GM18502 (cell line): ENCODE measurements around the gene OR2B2.
"Not testable (repeated sequence)": the region's sequence is repeated elsewhere in the genome, so short reads cannot be mapped to it uniquely, and the experiment has no call there.

Experiments used
- ATAC-seq: cut with Tn5 transposase; IDR thresholded peaks from one replicate; pipeline ENCODE4 v1.9.1; 2021; ENCODE audit warnings: mild to moderate bottlenecking; ENCODE audit not compliant: unreplicated experiment, poor library complexity

OR2B2 gene

GRCh38 chr6:27911956-27912446 lies at the start of gene OR2B2:
TSS of gene OR2B2 (minus strand) at chr6:27912396. CDS start at chr6:27912319, 77 bp downstream.
- ATAC-seq = no peak

- no peak for ATAC-seq
Observed at GRCh38 chr6:27957516-27957915, 45.3 kb upstream of the OR2B2 start.

GRCh38 chr6:27956941-27957340 lies 44.7 kb upstream of the OR2B2 start, which contains the start of gene OR2B6:
TSS of gene OR2B6 (plus strand) at chr6:27957241. CDS start at chr6:27957241, 0 bp downstream.
- no peak for ATAC-seq

- ATAC-seq = no peak
Observed at GRCh38 chr6:27951040-27951439, 38.8 kb upstream of the OR2B2 start.

GRCh38 chr6:27948237-27948636 lies 36.0 kb upstream of the OR2B2 start:
- no peak for ATAC-seq

- ATAC-seq = not testable (repeated sequence)
Observed at GRCh38 chr6:27943072-27943471, 30.9 kb upstream of the OR2B2 start.

- no peak for ATAC-seq
Observed at GRCh38 chr6:27940766-27941165, 28.6 kb upstream of the OR2B2 start.

- no peak for ATAC-seq
Observed at GRCh38 chr6:27931209-27931608, 19.0 kb upstream of the OR2B2 start.

- ATAC-seq = not testable (repeated sequence)
Observed at GRCh38 chr6:27929930-27930329, 17.7 kb upstream of the OR2B2 start.

- not testable (repeated sequence) for ATAC-seq
Observed at GRCh38 chr6:27928041-27928440, 15.8 kb upstream of the OR2B2 start.

- no peak for ATAC-seq
Observed at GRCh38 chr6:27924179-27924578, 12.0 kb upstream of the OR2B2 start.

- no peak for ATAC-seq
Observed at GRCh38 chr6:27922949-27923348, 10.8 kb upstream of the OR2B2 start.

GRCh38 chr6:27908017-27908416 lies 4.2 kb downstream of the OR2B2 start:
- no peak for ATAC-seq

- peak; percentile 76 for ATAC-seq
Observed at GRCh38 chr6:27902335-27903314, 9.6 kb downstream of the OR2B2 start.

GRCh38 chr6:27901801-27902200 lies 10.4 kb downstream of the OR2B2 start:
- no peak for ATAC-seq

GRCh38 chr6:27900197-27900596 lies 12.0 kb downstream of the OR2B2 start:
- not testable (repeated sequence) for ATAC-seq

GRCh38 chr6:27899543-27899942 lies 12.7 kb downstream of the OR2B2 start:
- no peak for ATAC-seq

GRCh38 chr6:27897580-27898206 lies 14.5 kb downstream of the OR2B2 start:
- no peak for ATAC-seq

GRCh38 chr6:27896398-27896796 lies 15.8 kb downstream of the OR2B2 start:
- no peak for ATAC-seq

- ATAC-seq = no peak
Observed at GRCh38 chr6:27894839-27895762, 17.1 kb downstream of the OR2B2 start.
